Esophagus (tissue), 2 donors: ENCODE data around the gene SLC6A8. TPM values are rescaled to one million over a fixed set of nuclear protein-coding genes. Genes with fewer than 3 reads are reported as not detected.

Experiments used
- H3K27ac ChIP-seq, 2 donors: one replicate each; pipeline ENCODE4 v1.5.1; 2013; ENCODE audit warnings: low read depth in 2 of 2, mild to moderate bottlenecking in 2 of 2, inconsistent platforms in 1 of 2, low read length in 1 of 2, moderate library complexity in 1 of 2
- H3K27me3 ChIP-seq, 2 donors: one replicate each; pipeline ENCODE4 v1.6.1; 2013; ENCODE audit warnings: low read length in 2 of 2, control low read depth in 1 of 2, mild to moderate bottlenecking in 1 of 2; ENCODE audit not compliant: insufficient read depth in 2 of 2, control insufficient read depth in 1 of 2
- H3K36me3 ChIP-seq, 2 donors: one replicate each; pipeline ENCODE4 v1.6.1; 2013; ENCODE audit warnings: low read length in 1 of 2; ENCODE audit not compliant: control insufficient read depth in 2 of 2, insufficient read depth in 2 of 2
- H3K4me1 ChIP-seq, 2 donors: one replicate each; pipeline ENCODE4 v1.6.1; 2013; ENCODE audit warnings: low read length in 1 of 2; ENCODE audit not compliant: control insufficient read depth in 2 of 2, insufficient read depth in 2 of 2
- H3K4me3 ChIP-seq, 2 donors: one replicate each; pipeline ENCODE4 v1.5.1; 2013; ENCODE audit warnings: low read length in 2 of 2, mild to moderate bottlenecking in 2 of 2, low read depth in 1 of 2, moderate library complexity in 1 of 2
- H3K9me3 ChIP-seq, 2 donors: one replicate each; pipeline ENCODE4 v1.6.1; 2013; ENCODE audit warnings: mild to moderate bottlenecking in 2 of 2, low read depth in 1 of 2, low read length in 1 of 2, moderate library complexity in 1 of 2; ENCODE audit not compliant: control insufficient read depth in 2 of 2, insufficient read depth in 1 of 2
- WGBS, 2 donors: extraction: QIAGEN DNeasy Blood & Tissue Kit; methylation state at CpG; one replicate each; pipeline ENCODE4 v1.1.7; 2013; 5-methylcytosine and 5-hydroxymethylcytosine counted together
- polyA plus RNA-seq, 2 donors: library from polyadenylated mRNA; stranded (reverse); fragments of 200-250 nt; gene quantifications; one replicate each; pipeline ENCODE4 v1.2.3, GENCODE V29; 2013
- donor health status: healthy with polysubstance abuse.
- donor health status: Bipolar disorder and iron deficiency.

SLC6A8 gene
- polyA plus RNA-seq, 2 donors, result 33.0 to 41.4 TPM

DNA sequence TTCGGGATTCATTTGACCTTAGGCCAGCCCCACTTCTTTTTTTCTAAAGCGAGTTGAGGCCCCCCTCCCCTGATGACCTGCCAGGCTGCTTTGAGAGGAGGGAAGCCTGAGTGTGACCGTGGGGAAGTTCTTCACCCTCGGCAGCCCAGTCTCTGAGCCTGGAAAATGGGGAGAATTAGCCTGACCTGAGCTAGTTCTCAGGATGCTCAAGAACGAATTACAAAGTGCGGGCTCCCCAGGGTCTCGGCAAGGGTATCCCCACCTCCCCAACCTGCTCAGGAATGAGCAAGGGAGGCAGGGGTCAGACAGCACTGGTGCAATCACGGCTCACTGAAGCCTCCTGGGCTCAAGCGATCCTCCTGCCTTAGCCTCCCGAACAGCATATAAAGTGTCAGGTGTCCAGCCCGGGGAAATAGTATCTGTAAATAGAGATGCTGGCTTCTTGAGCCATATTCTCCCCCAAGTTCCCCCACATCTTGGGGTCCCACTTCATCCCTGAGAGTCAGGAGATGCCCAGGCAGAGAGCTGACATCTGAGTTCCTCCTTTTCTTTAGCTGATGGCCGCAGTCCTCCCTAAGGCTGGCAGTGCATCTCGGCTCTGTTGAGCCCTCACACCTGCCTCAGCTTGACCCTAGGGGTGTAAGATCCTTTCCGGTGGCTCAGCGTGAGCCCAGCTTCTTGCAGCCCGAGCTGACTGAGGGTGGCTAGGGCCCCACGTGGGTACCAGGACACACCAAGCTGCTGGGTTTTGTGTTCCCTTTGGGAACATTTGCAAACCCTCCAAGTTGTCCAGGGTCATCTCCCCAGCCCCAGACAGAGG lies 39.2 kb upstream of the SLC6A8 start:
- Histone ChIP-seq H3K27ac (no peak overlapping the region), H3K36me3 (no peaks in the 10 kb centered on the region), H3K4me3 (no peak overlapping the region), H3K9me3 (no peaks in the 10 kb centered on the region), H3K27me3 (peaks cover 0 to 13% of the 10 kb centered on the region in 2 donors), H3K4me1 (peaks cover 2 to 3% of the 10 kb centered on the region in 2 donors)
- 74 to 79% methylated on average over 17 of the region's 17 CpGs for WGBS, 2 donors

- H3K4me3 ChIP-seq, result no peak overlapping the region
- H3K4me1 ChIP-seq, result peaks cover 2 to 3% of the 10 kb centered on the region in 2 donors
- H3K27ac ChIP-seq, result no peak overlapping the region
- H3K9me3 ChIP-seq, result peaks cover 0 to 3% of the 10 kb centered on the region in 2 donors
- peaks cover 0 to 11% of the 10 kb centered on the region in 2 donors for H3K27me3 ChIP-seq
- no peaks in the 10 kb centered on the region for H3K36me3 ChIP-seq
- 85 to 88% methylated on average over 26 of the region's 26 CpGs for WGBS, 2 donors
Observed at GRCh38 chrX:153649178-153649914, 38.4 kb upstream of the SLC6A8 start.

- no peaks in the 10 kb centered on the region for H3K36me3 ChIP-seq
- H3K4me3 ChIP-seq, result no peak overlapping the region
- H3K9me3 ChIP-seq, result peaks cover 0 to 4% of the 10 kb centered on the region in 2 donors
- WGBS, 2 donors, result 77 to 81% methylated on average over 36 to 41 of the region's 41 CpGs
- no peak overlapping the region for H3K27ac ChIP-seq
- peaks cover 2 to 3% of the 10 kb centered on the region in 2 donors for H3K4me1 ChIP-seq
- peaks cover 0 to 8% of the 10 kb centered on the region in 2 donors for H3K27me3 ChIP-seq
Observed at GRCh38 chrX:153649915-153650782, 37.6 kb upstream of the SLC6A8 start.

DNA sequence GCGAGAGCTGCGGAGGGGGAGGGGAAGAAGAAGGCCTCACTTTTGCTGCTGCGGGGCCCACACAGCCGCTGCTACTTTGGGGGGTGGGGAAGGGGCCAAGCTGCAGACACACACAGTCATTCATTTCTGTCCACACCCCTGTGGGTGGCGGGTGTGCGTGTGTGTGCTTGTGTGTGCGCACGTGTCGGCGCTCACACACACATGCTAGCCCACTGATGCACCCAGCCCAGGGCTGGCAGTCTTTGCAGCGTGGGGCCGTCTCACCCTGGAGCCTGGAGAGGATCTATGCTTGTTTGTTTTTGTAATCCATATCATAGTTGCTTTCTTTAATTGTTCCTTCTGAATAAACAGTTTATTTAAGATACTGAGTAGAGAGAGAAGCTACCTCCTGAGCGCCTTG lies 36.8 kb upstream of the SLC6A8 start:
- H3K27ac ChIP-seq, result no peak overlapping the region
- H3K9me3 ChIP-seq, result peaks cover 0 to 4% of the 10 kb centered on the region in 2 donors
- peaks cover 2 to 3% of the 10 kb centered on the region in 2 donors for H3K4me1 ChIP-seq
- no peaks in the 10 kb centered on the region for H3K36me3 ChIP-seq
- H3K27me3 ChIP-seq, result peaks cover 0 to 8% of the 10 kb centered on the region in 2 donors
- no peak overlapping the region for H3K4me3 ChIP-seq
- 87 to 92% methylated on average over 12 to 13 of the region's 13 CpGs for WGBS, 2 donors

GRCh38 chrX:153651540-153652079 lies 36.1 kb upstream of the SLC6A8 start:
- peaks cover 0 to 8% of the 10 kb centered on the region in 2 donors for H3K27me3 ChIP-seq
- no peak overlapping the region for H3K4me3 ChIP-seq
- peaks cover 0 to 3% of the 10 kb centered on the region in 2 donors for H3K4me1 ChIP-seq
- no peak overlapping the region for H3K27ac ChIP-seq
- H3K9me3 ChIP-seq, result peaks cover 0 to 4% of the 10 kb centered on the region in 2 donors
- H3K36me3 ChIP-seq, result no peaks in the 10 kb centered on the region
- WGBS, 2 donors, result 79 to 86% methylated on average over 9 of the region's 9 CpGs

- Histone ChIP-seq H3K27me3 (no peaks in the 10 kb centered on the region), H3K27ac (no peak overlapping the region), H3K36me3 (no peaks in the 10 kb centered on the region), H3K4me3 (no peak overlapping the region), H3K4me1 (peaks cover 0 to 3% of the 10 kb centered on the region in 2 donors), H3K9me3 (peaks cover 0 to 4% of the 10 kb centered on the region in 2 donors)
- WGBS, 2 donors, result 80 to 91% methylated on average over 2 of the region's 2 CpGs
Observed at GRCh38 chrX:153653556-153653955, 34.2 kb upstream of the SLC6A8 start.

GRCh38 chrX:153657161-153657560 lies 30.6 kb upstream of the SLC6A8 start:
- Histone ChIP-seq H3K9me3 (peaks cover 0 to 4% of the 10 kb centered on the region in 2 donors), H3K4me1 (no peaks in the 10 kb centered on the region), H3K4me3 (no peak overlapping the region), H3K27ac (no peak overlapping the region), H3K36me3 (no peaks in the 10 kb centered on the region), H3K27me3 (no peaks in the 10 kb centered on the region)
- 83 to 91% methylated on average over 9 of the region's 9 CpGs for WGBS, 2 donors

- no peaks in the 10 kb centered on the region for H3K36me3 ChIP-seq
- no peaks in the 10 kb centered on the region for H3K27me3 ChIP-seq
- no peaks in the 10 kb centered on the region for H3K4me1 ChIP-seq
- peaks cover 0 to 2% of the 10 kb centered on the region in 2 donors for H3K9me3 ChIP-seq
- H3K4me3 ChIP-seq, result no peak overlapping the region
- H3K27ac ChIP-seq, result no peak overlapping the region
- WGBS, 2 donors, result 83 to 96% methylated on average over 3 of the region's 3 CpGs
Observed at GRCh38 chrX:153659268-153659667, 28.5 kb upstream of the SLC6A8 start.

GRCh38 chrX:153662266-153662665 lies 25.5 kb upstream of the SLC6A8 start:
- peaks cover 0 to 3% of the 10 kb centered on the region in 2 donors for H3K27me3 ChIP-seq

More at GRCh38 chrX:153662266-153662665, 25.5 kb upstream of the SLC6A8 start:
- no peaks in the 10 kb centered on the region for H3K36me3 ChIP-seq
- no peaks in the 10 kb centered on the region for H3K9me3 ChIP-seq
- no peak overlapping the region for H3K27ac ChIP-seq
- H3K4me3 ChIP-seq, result no peak overlapping the region
- 5 to 25% methylated on average over 28 to 31 of the region's 31 CpGs for WGBS, 2 donors
- no peaks in the 10 kb centered on the region for H3K4me1 ChIP-seq
